GM18861 (cell line): ENCODE results near the gene CREB3L2.

Source experiments
- ATAC-seq: cut with Tn5 transposase; IDR thresholded peaks from one replicate; pipeline ENCODE4 v1.9.1; 2021; ENCODE audit not compliant: unreplicated experiment

The CREB3L2 gene

DNA sequence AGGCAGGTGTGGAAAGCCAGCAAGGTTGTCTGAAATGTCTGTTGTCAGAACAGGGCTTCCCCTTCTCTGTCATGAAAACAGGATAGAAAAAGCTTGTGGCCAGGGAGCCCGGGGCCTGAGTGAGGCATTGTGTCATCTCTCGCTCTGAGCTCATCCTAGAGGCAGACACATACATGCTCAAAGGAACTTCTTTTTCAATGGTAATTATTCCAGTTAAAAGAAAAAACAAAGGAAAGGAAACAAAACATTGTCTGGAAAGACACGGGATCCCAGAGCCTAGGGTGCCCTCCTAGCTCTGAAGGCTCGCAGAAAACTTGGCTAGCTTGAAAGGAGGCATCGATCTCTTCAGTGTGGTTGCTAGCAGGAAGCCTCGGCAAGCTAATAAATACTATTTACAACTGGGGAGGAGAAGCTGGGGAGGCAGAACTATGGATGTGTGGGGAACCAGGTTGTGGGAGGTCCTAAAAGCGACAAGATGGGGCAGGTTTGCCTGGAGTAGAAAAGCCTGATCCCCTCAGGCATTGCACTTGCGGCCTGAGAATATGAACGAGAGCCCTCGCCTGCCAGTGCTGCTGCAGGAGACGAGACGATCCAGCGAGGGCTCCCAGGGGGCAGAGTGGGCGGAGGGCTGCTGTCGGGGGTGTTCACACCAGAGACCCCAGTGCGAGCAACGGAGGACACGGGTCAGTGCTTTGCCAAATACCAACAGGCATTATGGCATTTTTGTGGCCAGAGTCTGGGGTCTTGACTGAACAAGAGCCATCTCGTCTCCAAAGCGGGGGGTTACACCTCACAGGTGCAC lies 122.3 kb downstream of the CREB3L2 start:
- no peak for ATAC-seq

DNA sequence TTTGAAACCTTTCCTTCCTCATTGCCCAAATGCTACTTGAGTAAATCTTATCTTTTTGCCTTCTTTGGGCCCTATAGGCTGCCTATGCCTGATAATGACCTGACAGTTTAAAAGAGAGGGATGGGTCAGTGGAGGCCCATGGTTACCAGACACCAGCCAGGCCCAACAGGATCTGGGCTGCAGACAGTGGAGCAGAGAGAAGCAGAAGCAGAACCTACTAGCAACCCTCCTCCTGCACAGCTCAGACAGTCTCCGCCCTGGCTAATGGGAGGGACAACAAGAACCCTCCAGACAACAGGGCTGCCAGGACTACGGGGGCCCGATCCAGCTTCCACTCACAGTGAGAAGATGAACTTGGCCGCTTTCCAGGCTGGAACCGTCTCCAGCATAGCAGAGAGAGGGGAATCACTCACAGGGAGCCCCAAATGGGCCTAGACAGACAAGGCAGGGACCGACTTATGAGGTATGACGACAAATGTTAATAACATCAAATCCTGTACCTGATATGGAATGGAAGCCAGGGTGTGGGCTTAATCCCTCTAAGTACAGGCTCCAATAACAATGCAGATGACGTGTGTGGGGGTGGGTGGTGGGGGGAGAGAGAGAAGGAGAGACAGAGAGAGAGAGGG lies 123.4 kb downstream of the CREB3L2 start:
- no peak for ATAC-seq

DNA sequence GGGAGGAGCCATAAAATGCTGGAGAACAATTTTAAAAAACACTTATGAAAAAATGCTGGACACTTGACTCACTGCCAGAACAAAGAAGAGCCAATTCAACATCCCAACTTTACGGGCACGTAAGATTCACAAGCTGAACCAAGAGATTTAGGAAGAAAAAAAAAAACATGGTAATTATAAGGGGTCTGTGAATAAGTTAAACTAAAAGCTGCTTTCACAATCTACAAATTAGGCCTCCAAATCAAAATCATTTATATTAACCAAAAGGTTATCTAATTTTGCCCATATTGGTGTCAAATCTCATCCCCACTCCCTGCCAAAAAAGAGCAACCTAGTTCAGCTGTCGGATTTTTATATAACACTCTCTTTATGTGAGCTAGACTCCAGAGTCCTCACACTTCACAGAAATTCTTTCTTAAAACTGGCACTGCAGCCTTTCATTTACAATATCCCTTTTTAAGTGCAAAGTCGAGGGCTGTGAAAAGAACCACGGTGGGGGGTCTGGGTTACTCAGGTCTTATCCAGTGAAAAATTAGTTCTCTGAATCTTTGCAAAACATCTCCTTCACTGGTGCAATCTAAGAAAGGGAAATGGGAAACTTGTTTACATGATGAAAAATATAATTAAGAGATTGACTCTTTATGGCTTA lies 124.7 kb downstream of the CREB3L2 start:
- ATAC-seq = no peak

DNA sequence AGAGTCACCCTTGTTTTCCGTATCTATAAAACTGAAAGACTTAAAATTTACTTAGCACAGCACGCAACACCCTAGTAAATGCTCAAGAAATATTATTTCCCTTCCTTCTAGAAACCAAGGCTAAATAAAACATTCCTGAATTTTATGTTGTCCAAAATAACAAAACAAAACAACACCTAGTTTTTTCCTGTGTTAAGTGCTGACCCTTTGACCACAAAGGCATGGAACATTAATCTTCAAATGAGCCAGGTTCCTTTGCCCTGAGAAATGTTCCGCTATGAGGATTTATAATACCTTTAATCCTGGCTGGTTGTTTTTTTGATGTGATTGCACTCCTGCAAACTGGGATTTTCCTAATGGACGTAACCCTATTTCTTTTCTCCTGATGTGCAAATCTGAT lies 126.1 kb downstream of the CREB3L2 start:
- no peak for ATAC-seq

DNA sequence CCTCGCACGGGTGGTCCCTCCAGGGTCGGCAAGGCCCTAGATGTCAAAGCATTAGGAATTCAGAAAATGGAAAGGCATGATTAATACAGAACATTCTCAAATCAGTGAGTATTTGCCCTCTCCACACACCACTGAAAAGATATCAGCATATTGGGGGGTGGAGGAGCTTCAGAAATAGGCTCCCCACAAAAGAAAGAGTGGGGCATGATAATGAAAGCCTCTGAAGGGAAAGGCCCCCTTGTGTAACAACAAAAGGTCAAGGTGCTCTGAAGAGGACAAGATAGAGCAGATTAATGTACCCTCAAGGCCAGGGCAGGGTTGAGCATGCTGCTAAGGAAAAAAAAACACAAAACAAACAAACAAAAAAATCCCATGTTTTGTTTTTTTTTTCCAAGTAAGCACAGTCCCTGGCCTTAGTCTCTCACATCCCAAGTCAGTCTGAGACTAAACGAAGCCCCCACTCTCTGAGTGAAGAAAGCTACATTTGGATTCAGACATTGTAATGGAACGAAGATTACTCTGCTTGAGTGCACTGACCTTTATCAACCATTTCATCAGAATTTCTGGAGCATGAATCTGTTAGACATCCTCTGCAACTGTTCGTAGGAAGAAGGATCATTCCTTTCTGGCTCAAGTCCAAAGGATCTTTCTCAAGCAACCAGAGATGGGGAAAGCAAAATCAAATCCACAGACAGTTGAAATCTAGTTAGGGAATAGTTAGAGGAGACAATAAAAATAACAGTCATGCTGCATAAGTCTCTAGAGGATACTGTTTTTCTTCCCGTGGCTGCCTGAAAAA lies 127.7 kb downstream of the CREB3L2 start:
- no peak for ATAC-seq

DNA sequence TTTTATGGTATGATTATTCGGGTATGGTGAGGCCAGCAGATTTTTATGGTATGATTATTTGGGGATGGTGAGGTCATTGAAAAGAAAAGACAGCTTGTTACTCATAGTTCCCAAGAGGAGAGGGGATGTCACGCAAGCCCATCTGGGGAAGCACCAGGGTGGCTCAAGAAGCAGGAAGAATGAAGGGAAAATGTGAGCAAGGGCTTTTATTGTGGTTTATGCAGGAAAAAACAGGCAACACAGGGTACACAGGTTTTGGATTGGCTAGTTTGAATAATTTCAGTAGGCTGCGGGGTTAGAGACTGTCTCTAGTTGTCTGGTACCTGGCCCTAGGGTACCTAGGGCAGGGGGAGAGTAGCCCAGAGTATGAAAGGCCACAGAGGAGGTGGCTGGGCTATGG lies 128.4 kb downstream of the CREB3L2 start:
- no peak for ATAC-seq

DNA sequence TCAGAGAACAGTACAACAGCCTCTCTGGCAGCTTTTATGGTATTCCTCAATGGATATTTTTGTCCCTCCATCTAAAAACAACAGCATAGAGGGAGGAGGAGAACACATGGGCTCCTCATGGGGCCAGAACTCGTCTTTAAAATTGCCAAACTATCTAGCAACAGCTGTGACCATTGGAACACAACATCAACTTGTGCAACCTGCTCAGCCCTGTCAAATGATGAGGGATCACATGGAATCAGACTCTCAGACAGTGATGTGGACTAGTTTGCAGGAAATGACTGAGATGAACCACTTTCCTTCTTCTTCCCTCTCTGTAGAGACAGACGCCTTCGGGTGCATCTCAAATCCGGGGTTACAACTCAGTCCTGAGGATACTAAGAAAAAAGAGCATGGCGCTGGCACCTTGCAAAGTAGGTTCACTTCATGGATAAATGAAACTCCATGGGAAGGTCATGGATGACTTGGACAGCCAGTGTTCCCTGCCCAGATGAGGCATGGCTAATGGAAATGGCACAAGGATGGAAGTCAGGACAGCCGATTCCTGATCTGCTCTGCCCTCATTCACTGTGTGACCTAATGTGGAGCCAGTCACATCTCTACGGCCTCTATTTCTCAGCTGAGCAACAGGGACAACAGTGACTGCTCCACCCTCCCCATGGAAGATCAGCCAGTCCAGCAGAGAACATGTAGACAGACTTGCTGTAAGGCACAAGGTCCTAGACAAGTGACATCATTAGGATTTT lies 130.5 kb downstream of the CREB3L2 start:
- ATAC-seq = no peak

DNA sequence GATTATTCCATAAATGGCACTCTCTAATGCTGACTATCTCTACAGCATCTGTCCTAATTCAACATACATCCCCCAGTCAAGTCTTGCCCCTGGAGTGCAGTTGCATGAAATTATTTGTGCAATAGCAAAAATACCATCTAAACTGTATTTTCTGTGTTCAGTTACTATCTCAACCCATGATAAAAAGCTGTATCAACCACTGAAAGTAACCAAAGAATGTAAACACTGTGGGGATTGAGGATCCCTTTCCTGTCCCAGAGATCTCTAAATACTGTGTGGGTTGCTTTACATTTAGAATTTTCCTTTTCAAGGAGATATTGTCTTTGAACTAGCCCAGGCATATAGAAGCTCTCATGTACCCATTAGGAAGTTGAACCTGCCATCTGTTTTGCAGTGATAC lies 131.2 kb downstream of the CREB3L2 start:
- ATAC-seq = no peak

DNA sequence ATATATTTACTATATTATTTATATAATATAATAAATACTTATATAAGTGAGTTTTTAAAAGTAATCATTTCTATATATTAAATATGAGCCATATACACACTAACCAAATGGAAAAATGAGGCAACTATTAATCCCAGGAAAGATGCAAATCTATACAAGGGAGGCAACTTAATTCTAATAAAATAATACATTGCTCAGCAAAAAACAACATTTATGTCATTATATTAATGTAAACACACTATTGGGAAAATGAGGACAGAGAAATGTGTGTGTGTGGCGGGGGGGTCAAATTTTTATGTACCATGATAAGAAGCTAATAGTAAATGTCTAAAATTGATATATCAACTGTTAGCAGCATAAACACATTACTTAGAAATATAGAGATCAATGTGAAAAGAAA lies 131.8 kb downstream of the CREB3L2 start:
- ATAC-seq = no peak

DNA sequence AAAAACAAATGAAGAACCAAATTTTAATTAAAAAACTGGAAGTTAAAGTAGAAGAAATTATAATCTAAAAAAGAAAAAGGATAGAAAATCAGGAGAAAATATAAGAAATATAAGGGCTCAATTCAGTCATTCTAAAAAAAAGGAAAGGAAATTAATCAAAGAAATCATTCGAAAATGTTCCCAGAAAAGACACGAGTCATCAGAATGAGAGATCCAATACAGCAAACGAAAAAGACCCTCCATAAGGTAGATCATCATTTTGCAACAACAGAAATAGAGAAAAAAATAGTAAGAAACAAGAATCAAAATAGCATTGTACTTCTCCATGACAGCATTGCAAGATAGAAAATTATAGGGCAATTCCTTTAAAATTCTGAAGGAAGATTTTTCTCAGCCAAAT lies 132.6 kb downstream of the CREB3L2 start:
- ATAC-seq = no peak

DNA sequence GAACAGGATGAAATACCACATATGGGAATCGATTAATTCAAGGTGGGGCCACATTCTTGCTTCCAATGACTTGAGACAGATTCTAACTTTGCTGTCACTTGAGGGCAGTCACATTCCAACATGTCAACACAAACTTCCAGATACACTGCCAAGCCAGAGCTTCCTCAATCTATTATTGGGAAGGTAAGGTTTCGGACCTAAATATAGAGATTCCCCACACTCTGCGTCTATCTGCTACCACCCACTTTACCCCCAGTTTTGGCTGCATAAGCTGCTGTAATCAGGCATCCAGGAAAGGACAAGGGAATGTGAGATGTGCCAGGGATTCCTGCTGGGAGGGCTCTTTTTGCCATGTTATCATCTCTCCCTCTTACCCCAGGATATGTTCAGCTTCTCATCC lies 134.6 kb downstream of the CREB3L2 start:
- ATAC-seq = no peak

DNA sequence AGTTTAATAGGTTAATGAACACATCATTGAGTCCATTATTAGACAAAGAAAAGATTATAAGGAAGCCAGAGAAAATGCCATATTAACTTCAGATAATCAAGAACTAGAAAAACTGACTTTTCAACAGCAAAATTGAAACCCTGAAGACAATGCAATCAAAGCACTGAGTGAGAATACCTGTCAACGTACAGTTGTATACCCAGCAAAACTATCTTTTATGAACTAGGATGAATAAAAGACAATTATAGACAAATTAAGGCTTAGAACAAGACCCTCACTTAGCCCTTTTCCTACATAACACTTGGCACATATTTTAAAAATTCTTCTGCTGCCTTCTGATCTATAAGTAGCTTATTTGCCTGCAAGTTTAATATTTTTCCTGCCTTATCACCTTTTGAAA lies 136.1 kb downstream of the CREB3L2 start:
- no peak for ATAC-seq

DNA sequence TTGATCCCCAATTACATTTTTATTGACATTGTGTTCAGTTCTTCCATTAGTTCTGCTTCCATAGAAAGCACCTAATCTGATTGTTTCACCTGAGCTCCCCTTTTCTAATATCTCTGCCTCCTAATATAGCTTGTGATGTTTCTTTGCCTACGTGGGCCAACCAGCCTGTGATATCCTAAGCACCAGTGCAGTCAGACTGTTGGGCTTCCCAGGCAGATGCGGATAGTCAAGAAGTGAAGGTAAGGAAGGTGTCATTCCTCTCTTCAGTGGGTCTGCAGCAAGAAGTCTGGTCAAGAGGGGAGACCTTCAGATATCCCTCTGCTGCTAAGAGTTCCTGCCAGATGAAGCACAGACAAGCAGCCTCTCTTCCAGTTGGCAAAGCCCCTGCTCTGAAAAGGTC lies 138.9 kb downstream of the CREB3L2 start:
- no peak for ATAC-seq

DNA sequence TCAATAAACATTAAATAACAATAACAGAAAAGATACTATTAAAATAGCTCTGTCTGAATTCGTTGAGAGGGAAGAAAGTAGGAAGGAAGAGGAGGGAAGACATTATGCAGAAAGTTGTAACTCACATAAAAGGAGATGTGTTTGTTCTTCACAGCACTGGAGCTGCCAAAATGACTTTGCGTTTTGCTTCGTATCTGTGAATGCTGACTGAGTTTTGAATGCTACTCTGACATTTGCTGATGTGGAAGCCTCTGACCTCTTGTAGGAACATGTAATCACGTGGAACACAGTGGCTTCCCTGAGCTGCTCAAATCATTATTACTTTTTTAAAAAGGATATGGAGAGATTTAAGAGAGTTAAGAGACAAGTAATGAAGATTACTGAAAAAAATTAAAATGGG lies 139.5 kb downstream of the CREB3L2 start:
- ATAC-seq = no peak

DNA sequence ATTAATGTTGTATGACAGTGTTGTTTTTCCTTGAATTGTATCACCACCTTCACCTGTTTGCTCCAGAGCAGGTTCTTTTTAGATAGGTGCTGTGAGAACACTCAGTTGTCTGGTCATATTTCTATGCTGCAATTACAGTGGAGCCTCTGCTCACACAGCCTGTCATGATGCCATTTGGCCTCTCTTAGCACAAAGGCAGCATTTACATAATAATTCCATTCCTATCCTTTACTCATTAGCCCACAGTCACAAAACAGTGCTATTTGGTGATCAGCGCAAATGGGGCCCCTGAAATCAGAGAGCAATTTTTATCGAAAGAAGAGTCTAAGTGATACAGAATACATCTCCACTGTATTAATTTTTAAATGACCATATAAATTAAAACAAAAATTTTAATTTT lies 141.3 kb downstream of the CREB3L2 start:
- no peak for ATAC-seq

DNA sequence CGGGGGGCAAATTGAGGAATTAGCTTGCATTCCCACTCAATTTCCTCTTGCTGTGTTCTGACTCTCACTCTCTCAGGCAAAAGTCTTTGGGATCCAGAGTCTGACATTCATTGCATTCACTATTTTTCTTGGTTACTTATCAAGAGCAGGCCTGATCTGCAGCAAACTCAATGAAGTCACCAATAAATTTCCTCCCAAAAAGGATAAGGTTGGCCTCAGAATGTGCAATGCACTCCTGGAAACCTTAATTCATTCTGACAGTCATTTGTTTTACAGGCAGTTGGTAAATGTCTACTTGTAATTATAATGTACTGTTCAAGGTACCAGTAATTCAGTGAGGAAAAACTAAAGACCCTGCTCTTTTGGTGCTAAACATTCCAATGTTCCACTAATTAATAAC lies 148.8 kb downstream of the CREB3L2 start:
- ATAC-seq = no peak

DNA sequence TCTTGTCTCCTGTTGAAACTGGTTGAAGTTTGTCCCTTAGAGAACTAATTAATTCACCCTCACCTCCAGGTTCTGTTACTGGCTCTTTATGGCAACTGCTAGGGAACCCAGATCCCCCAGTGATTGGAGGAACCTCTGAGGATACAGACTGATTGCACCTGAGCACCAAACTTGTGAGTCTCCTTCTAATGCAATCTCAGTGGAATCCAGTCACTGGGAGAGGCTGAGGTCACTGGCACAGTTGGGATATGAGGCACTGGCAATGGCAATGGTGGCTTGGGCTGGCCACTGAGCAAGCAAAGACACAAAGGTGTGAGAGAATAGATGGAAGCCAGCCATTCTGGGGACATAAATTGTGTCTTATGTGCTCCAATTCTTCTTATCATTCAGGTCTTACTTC lies 149.8 kb downstream of the CREB3L2 start:
- ATAC-seq = no peak

DNA sequence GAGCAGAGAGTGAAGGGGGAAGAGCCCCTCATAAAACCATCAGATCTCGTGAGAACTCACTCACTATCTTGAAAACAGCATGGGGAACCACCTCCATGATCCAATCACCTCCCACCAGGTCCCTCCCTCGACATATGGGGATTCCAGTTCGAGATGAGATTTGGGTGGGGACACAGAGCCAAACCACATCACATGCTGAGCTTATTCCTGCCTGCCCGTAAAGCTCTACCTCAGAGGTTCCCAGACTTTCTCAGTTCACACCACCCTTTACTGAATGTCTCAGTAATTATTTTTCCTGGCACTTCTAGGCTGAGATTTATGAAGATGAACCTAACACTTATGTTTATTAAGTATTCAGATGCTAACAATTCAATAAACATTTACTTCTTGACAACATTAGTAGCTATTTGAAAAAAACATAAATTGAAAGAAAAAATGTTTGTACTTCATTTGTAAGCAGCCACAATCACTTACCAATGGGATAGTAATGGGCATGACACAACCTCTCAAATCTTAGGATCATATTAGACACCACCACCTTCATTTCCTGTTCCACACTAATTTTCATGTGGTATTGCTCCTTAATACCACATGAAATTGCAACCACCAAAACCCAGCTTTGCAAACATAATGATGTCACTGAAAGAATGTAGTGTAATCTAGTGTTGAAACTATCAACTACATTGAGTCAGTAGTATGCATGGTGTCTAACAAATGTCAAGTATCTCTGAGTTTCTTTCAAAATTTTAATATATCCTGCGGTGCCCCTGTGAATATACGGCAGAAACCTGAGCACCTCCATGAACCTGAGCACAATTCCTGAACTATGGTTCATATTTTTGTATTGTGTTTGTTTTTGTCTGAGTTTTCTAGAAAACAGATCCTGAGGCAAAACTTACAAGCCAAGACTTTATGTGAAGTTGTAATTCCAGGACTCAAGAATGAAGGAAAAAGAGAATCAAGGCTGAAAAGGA lies 150.6 kb downstream of the CREB3L2 start:
- ATAC-seq = no peak

DNA sequence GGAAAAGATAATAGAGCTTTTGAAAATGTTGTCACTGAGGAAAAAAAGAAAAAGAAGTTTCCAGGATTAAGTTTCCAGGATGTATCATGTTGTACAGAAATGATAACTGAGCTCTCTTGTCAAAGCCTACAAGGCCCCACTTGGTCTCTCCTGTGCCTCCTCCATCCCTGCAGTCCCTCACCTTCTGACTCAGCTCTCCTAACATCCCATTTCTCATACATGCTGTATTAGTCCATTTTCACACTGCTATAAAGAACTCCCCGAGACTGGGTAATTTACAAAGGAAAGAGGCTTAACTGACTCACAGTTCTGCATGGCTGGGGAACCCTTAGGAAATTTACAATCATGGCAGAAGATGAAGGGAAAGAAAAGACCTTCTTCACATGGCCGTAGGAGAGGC lies 151.3 kb downstream of the CREB3L2 start:
- no peak for ATAC-seq

DNA sequence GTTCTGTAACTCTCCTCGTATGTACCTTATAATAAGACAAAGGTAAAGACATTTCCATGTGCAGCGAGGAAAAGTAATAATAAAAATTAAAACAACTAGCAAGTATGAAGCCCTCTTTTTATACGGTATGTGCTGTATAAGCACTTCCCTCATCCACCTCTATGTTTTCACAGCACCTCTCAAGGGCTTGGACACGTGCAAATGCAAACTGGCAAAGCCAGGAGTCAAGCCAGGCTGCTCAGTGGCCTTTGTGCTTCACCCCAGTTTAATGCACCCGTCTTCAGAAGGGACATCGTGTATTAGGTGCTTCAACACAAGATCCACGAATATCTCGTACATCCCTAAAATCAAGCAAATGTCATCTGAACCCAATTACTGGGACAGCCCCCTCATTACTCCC lies 153.8 kb downstream of the CREB3L2 start:
- ATAC-seq = no peak
